DND-41 (cell line): ENCODE results near the gene VDAC2.

ENCODE experiments used
- ATAC-seq: fragments of 200-7000 bp; cut with Tn5 transposase; 3 replicates; pipeline ENCODE4 v1.9.1; 2021; ENCODE audit warnings: low read depth; ENCODE audit not compliant: insufficient read depth
- DNase-seq: peaks from one replicate; pipeline ENCODE4 v3.0.0-alpha.2; 2020
- H2AFZ ChIP-seq: 2 replicates; pipeline ENCODE4 v1.6.0; 2012; ENCODE audit warnings: low read depth, low read length
- H3K27ac ChIP-seq: 2 replicates; pipeline ENCODE4 v1.5.1; 2012; ENCODE audit warnings: low read length, inconsistent platforms
- H3K27me3 ChIP-seq: fragments of 200-600 bp; sonication (generic); 2 replicates; pipeline ENCODE4 v1.6.0; 2012; ENCODE audit warnings: low read length, mild to moderate bottlenecking, inconsistent platforms; ENCODE audit not compliant: insufficient read depth, poor library complexity
- H3K36me3 ChIP-seq: 2 replicates; pipeline ENCODE4 v1.5.1; 2012; ENCODE audit warnings: low read length, inconsistent platforms; ENCODE audit not compliant: insufficient read depth
- H3K4me1 ChIP-seq: 2 replicates; pipeline ENCODE4 v1.5.1; 2012; ENCODE audit warnings: mild to moderate bottlenecking, low read length; ENCODE audit not compliant: insufficient read depth
- H3K4me2 ChIP-seq: 2 replicates; pipeline ENCODE4 v1.6.0; 2012; ENCODE audit warnings: mild to moderate bottlenecking, moderate library complexity, low read length, inconsistent platforms; ENCODE audit not compliant: insufficient read depth
- H3K4me3 ChIP-seq, 2 experiments: fragments of 200-600 bp in 1 of 2; shearing (Covaris generic) in 1 of 2; 2 replicates each; pipeline ENCODE4 v1.5.1; 2012 to 2016; ENCODE audit warnings: inconsistent platforms in 2 of 2, low read length in 2 of 2, mild to moderate bottlenecking in 2 of 2, low read depth in 1 of 2, moderate library complexity in 1 of 2
- H3K79me2 ChIP-seq: 2 replicates; pipeline ENCODE4 v1.6.0; 2012; ENCODE audit warnings: low read length, inconsistent platforms; ENCODE audit not compliant: insufficient read depth
- H3K9ac ChIP-seq: 2 replicates; pipeline ENCODE4 v1.6.0; 2012; ENCODE audit warnings: low read depth, mild to moderate bottlenecking, inconsistent platforms, low read length, moderate library complexity
- H3K9me3 ChIP-seq: 2 replicates; pipeline ENCODE4 v1.5.1; 2012; ENCODE audit warnings: low read length, moderate library complexity, mild to moderate bottlenecking, inconsistent platforms; ENCODE audit not compliant: insufficient read depth, severe bottlenecking
- H4K20me1 ChIP-seq: 2 replicates; pipeline ENCODE4 v1.6.0; 2012; ENCODE audit warnings: low read length; ENCODE audit not compliant: insufficient read depth
- EZH2 ChIP-seq: IDR thresholded peaks from 3 replicates; pipeline ENCODE4 v1.6.1; 2012; ENCODE audit warnings: borderline replicate concordance, low read depth, mild to moderate bottlenecking, moderate library complexity, low read length, inconsistent platforms; ENCODE audit not compliant: severe bottlenecking
- TF ChIP-seq, protein P1 (sequence below): IDR thresholded peaks from 2 replicates; pipeline ENCODE4 v1.5.1; 2012; ENCODE audit warnings: borderline replicate concordance, low read length, moderate library complexity, mild to moderate bottlenecking; ENCODE audit not compliant: poor library complexity, severe bottlenecking; ENCODE audit errors: extremely low read depth

Gene VDAC2

DNA sequence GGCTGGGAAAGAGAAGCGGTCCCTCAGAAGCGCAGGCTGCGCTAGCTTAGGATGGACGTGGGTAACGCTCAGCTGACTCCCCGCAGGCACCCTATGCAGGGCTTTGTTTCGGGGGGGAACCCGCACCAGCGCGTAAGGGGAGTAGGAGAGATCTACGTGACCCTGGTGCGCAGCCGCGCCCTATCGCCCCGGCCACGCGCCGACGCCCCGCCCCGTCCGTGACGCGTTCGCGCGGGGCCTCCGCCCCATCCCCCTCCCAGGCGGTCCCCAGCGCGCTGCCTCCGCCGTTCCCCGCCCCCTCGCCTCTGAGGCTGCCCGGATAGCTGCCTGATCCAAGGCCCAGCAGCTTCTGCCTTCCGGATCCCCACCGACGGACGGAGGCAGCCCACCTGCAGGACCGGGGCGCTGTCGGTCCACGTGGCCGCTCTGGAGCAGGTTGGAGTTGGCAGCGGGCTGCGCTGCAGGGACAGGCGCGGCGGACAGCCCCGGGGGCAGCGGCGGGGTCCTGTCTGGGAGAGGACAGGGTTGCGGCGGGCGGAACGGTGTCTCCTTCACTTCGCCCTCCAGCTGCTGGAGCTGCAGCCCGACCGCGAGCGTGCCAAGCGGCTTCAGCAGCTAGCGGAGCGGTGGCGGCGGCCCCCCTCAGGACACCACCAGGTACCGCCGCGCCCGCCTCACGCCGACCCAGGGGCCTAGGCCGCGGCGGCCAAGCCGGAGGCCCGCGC lies at the start of gene VDAC2:
VDAC2 (plus strand) TSS at position 515 of the 725 bp plus-strand sequence. CDS start 363 bp downstream, outside the sequence.
- peaks cover 49% of the 10 kb centered on the region for H3K79me2 ChIP-seq
- no peaks in the 10 kb centered on the region for H3K27me3 ChIP-seq
- TF ChIP-seq, protein P1, sequence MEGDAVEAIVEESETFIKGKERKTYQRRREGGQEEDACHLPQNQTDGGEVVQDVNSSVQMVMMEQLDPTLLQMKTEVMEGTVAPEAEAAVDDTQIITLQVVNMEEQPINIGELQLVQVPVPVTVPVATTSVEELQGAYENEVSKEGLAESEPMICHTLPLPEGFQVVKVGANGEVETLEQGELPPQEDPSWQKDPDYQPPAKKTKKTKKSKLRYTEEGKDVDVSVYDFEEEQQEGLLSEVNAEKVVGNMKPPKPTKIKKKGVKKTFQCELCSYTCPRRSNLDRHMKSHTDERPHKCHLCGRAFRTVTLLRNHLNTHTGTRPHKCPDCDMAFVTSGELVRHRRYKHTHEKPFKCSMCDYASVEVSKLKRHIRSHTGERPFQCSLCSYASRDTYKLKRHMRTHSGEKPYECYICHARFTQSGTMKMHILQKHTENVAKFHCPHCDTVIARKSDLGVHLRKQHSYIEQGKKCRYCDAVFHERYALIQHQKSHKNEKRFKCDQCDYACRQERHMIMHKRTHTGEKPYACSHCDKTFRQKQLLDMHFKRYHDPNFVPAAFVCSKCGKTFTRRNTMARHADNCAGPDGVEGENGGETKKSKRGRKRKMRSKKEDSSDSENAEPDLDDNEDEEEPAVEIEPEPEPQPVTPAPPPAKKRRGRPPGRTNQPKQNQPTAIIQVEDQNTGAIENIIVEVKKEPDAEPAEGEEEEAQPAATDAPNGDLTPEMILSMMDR: no peak
- TF ChIP-seq EZH2: no peak
- H3K4me3 ChIP-seq: peak within 1 kb of the TSS; percentile 73 to 95
- H3K4me1 ChIP-seq: peaks cover 33% of the 10 kb centered on the region
- peak within 1 kb of the TSS; percentile 81 for H3K4me2 ChIP-seq
- H3K27ac ChIP-seq: peak within 1 kb of the TSS; percentile 100
- peak; percentile 81 for ATAC-seq
- H3K9me3 ChIP-seq: no peaks in the 10 kb centered on the region
- H3K9ac ChIP-seq: peak within 1 kb of the TSS; percentile 72
- peak within 1 kb of the TSS; percentile 99 for H2AFZ ChIP-seq
- DNase-seq: peak; percentile 93
- peaks cover 16% of the 10 kb centered on the region; the same call in 1 of the 2 replicates for H4K20me1 ChIP-seq
- H3K36me3 ChIP-seq: peaks cover 36% of the 10 kb centered on the region

DNA sequence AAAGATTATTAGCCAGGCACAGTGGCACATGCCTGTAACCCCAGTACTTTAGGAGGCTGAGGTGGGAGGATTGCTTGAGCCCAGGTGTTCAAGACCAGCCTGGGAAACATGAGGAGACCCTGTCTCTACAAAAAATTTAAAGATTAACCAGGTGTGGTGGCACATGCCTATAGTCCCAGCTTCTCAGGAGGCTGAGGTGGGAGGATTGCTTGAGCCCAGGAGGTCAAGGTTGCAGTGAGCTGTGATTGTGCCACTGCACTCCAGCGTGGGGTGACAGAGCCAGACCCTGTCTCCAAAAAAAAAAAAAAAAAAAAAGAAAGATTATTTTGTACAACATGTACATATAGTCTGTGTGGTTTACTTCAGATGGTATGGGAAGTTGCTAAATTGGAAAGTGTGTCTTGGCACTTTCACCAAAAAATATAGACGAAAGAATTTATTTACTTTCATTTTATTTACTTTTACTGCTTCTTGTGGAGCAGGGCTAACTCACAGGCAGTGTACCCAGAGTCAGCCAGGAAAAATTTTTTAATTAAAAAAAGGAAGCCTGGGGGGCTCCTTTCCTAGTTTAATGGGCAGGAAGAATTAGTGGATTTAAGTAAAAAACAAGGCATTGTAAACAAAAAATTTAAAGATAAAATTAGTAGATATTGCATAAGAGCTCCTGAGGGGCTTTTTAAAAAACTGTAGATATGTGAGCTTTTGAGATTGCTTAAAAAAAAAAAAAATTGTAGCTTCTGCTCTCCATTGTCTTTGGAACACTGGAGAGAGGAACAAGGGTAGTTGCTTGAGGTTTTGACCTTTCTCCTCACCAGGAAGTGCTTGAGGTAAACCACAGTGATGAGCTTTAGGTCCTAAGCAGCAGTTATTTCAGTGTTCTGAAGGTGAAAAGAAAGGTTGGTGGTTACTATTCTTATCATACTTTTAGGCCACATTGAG lies 44.6 kb upstream of the VDAC2 start:
- H2AFZ ChIP-seq: no peak overlapping the region
- H3K4me1 ChIP-seq: peaks cover 34% of the 10 kb centered on the region
- peak; percentile 26 for DNase-seq
- no peak overlapping the region for H3K9ac ChIP-seq
- H4K20me1 ChIP-seq: peaks cover 13% of the 10 kb centered on the region; the same call in 1 of the 2 replicates
- H3K27me3 ChIP-seq: no peaks in the 10 kb centered on the region
- H3K27ac ChIP-seq: peak overlapping the region; percentile 51
- H3K4me3 ChIP-seq: no peak overlapping the region
- H3K9me3 ChIP-seq: no peaks in the 10 kb centered on the region
- H3K36me3 ChIP-seq: peaks cover 22% of the 10 kb centered on the region
- TF ChIP-seq, protein P1: no peak
- TF ChIP-seq EZH2: no peak
- peaks cover 7% of the 10 kb centered on the region for H3K79me2 ChIP-seq
- ATAC-seq: peak; percentile 93
- H3K4me2 ChIP-seq: peak overlapping the region; percentile 5; the same call in 1 of the 2 replicates

DNA sequence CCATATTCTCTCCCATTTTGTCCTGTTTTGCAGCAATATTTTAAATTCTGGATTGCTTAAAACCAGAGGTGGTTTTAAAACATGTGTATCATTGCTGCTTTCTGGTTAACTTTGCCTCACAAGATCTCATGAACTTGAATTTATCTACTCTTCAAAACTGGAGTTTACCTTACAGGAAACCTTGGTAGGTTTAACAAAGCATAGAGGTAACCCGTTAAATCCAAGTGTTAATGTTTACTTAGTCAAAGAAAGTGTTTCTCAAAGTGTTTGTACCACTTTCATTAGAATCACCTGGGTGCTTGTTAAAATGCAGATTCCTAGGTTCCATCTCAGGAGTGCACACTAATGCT lies 44.0 kb upstream of the VDAC2 start:
- ATAC-seq: peak; percentile 28; the same call in 2 of the 3 replicates
- DNase-seq: no peak
- peak overlapping the region; percentile 51 for H3K27ac ChIP-seq
- peaks cover 13% of the 10 kb centered on the region; the same call in 1 of the 2 replicates for H4K20me1 ChIP-seq
- no peaks in the 10 kb centered on the region for H3K9me3 ChIP-seq
- no peak overlapping the region for H2AFZ ChIP-seq
- H3K4me2 ChIP-seq: peak overlapping the region; percentile 1; the same call in 1 of the 2 replicates
- peaks cover 22% of the 10 kb centered on the region for H3K36me3 ChIP-seq
- peaks cover 3% of the 10 kb centered on the region; the same call in 1 of the 2 replicates for H3K79me2 ChIP-seq
- no peaks in the 10 kb centered on the region for H3K27me3 ChIP-seq
- H3K9ac ChIP-seq: no peak overlapping the region
- no peak overlapping the region for H3K4me3 ChIP-seq
- peaks cover 34% of the 10 kb centered on the region for H3K4me1 ChIP-seq
- TF ChIP-seq, protein P1: no peak
- no peak for TF ChIP-seq EZH2
